Measurements from ENCODE around the gene PCSK5. TPM values are rescaled to one million over a fixed set of nuclear protein-coding genes. Genes with fewer than 3 reads are reported as not detected.

Gene PCSK5
- total RNA-seq, 4 donors from 2014 or later = 37.7 to 53.4 (median 43.1) TPM

GRCh38 chr9:75939536-75940111, 49.2 kb downstream of the PCSK5 start:
- TF ChIP-seq, protein P1, sequence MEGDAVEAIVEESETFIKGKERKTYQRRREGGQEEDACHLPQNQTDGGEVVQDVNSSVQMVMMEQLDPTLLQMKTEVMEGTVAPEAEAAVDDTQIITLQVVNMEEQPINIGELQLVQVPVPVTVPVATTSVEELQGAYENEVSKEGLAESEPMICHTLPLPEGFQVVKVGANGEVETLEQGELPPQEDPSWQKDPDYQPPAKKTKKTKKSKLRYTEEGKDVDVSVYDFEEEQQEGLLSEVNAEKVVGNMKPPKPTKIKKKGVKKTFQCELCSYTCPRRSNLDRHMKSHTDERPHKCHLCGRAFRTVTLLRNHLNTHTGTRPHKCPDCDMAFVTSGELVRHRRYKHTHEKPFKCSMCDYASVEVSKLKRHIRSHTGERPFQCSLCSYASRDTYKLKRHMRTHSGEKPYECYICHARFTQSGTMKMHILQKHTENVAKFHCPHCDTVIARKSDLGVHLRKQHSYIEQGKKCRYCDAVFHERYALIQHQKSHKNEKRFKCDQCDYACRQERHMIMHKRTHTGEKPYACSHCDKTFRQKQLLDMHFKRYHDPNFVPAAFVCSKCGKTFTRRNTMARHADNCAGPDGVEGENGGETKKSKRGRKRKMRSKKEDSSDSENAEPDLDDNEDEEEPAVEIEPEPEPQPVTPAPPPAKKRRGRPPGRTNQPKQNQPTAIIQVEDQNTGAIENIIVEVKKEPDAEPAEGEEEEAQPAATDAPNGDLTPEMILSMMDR (IDR thresholded peaks at IDR 0.05) = no peak
- ATAC-seq (ENCODE audit: low FRiP score) (no peak), DNase-seq (ENCODE audit: low spot score) (no peak)

DNA sequence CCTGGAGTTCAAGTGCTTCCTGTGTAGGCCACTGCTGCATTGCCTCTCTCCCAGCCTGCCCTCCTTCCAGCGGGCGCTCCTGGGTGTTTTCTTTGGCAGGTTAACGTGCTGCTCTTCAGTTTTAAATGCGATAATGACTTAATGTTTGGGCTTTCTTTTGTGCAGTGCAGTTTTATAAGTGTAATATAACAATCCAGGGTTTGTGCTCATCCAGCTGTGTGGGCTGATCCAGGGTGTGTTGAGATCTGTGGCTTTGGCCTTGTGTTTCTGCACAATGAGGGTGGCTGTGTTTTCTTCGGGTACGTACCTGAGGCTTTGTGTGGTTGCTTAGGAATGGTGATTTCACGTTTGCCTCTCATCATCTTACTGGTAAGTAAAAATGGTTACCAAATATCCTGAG, 50.6 kb downstream of the PCSK5 start:
- no peak for DNase-seq (ENCODE audit: low spot score)
- TF ChIP-seq, protein P1 (IDR thresholded peaks at IDR 0.05) = no peak
- ATAC-seq (ENCODE audit: low FRiP score) = no peak

- TF ChIP-seq, protein P1 (IDR thresholded peaks at IDR 0.05) = no peak
- no peak for DNase-seq (ENCODE audit: low spot score)
- ATAC-seq (ENCODE audit: low FRiP score) = no peak
Observed at GRCh38 chr9:75941577-75942311, 51.3 kb downstream of the PCSK5 start.

- DNase-seq (ENCODE audit: low spot score) = no peak
- TF ChIP-seq, protein P1 (IDR thresholded peaks at IDR 0.05) = no peak
- ATAC-seq (ENCODE audit: low FRiP score) = no peak
Observed at GRCh38 chr9:75946766-75947165, 56.3 kb downstream of the PCSK5 start.

DNA sequence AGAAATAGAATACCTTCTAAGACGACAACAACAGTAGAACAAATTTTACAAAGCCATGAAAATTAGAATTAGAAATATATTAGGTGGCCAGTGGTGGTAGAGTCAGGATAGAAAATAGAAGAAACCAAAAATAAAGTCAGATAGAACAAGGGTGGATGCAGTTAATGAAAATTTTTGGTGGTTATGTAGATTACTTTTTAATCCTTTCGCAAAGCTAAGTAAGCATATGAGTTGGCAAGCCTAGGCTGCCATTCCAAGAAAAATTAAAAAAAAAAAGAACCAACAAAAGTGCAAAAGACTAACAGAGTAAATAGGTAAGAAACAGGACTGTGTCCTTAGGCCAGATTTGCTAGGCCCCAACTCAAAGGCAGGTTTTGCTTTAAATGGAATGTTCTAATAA, 56.8 kb downstream of the PCSK5 start:
- TF ChIP-seq, protein P1 (IDR thresholded peaks at IDR 0.05) = no peak
- no peak for ATAC-seq (ENCODE audit: low FRiP score)
- no peak for DNase-seq (ENCODE audit: low spot score)

GRCh38 chr9:75950998-75951397, 60.5 kb downstream of the PCSK5 start:
- no peak for ATAC-seq (ENCODE audit: low FRiP score)
- TF ChIP-seq, protein P1 (IDR thresholded peaks at IDR 0.05) = no peak
- no peak for DNase-seq (ENCODE audit: low spot score)

- peak; percentile 79 for ATAC-seq (ENCODE audit: low FRiP score)
- no peak for DNase-seq (ENCODE audit: low spot score)
- TF ChIP-seq, protein P1 (IDR thresholded peaks at IDR 0.05) = no peak
Observed at GRCh38 chr9:75953218-75953617, 62.7 kb downstream of the PCSK5 start.

All from omental fat pad (tissue), 4 donors.